Measurements from ENCODE around the gene TM9SF3.

DNA sequence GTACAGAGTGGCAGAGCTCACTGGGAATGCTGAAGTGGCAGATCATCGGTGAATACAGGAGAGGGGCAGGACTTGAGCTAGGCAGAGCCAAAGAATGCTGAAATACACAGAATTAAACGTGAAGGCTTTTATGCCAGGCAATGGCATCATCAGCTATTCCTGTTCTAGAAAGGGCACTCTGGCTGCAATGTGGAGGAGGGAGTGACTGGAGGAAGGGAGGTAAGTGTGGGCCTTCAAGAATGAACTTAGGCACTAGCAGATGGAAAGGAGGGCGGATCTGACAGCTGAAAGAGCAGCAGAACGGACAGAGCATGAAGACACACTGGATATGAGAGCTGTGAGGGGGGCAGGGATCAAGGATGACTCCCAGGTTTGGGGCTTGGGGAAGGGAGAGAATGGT is 12.0 kb upstream of the TM9SF3 start:
- TF ChIP-seq RFX5 (IDR thresholded peaks at IDR 0.05; ENCODE audit: low read depth, low read length), result no peak
- no peak for TF ChIP-seq MAFK (IDR thresholded peaks at IDR 0.05; ENCODE audit: low read depth, low read length)
